HCT116 (cell line): ENCODE data around the gene KCNN3. TPM values are rescaled to one million over a fixed set of nuclear protein-coding genes. Genes with fewer than 3 reads are reported as not detected.

ENCODE experiments used
- ATAC-seq: fragments of 200-7000 bp; cut with Tn5 transposase; 2 replicates; pipeline ENCODE4 v1.9.1; 2020; ENCODE audit warnings: mild to moderate bottlenecking, moderate library complexity
- BruUV-seq: library from RNA; stranded (reverse); fragments of 400-500 nt; replicated peaks from 2 replicates; lab custom pipeline; 2021; lab: Mats Ljungman, UMichigan
- CTCF ChIA-PET: fragments of 300-600 bp; sonication (Branson Sonifier 250); formaldehyde crosslinking; loops from one replicate; lab custom pipeline; 2021; ENCODE audit warnings: antibody characterized with exemption; lab: Charles Lee
- POLR2A ChIA-PET: fragments of 300-600, 350-600 bp; sonication (Branson Sonifier 250); formaldehyde crosslinking; loops from one replicate; lab custom pipeline; 2021; ENCODE audit warnings: antibody characterized with exemption; lab: Charles Lee
- RAD21 ChIA-PET, 2 experiments: fragments of 300-600 bp; sonication (Branson Sonifier 250); formaldehyde crosslinking; loops; one replicate each; lab custom pipeline; 2023; ENCODE audit warnings: low total read pairs in 2 of 2; ENCODE audit not compliant: uncharacterized antibody in 2 of 2, unreplicated experiment in 2 of 2, low non-redundant PET in 1 of 2; lab: Charles Lee
- DNase-seq: peaks from one replicate; pipeline ENCODE4 v3.0.0-alpha.2; 2010; ENCODE audit warnings: low read depth, low spot score
- H2AFZ ChIP-seq: fragments of 200-600 bp; shearing (Covaris generic), sonication (generic); 2 replicates; pipeline ENCODE4 v1.6.1; 2017; ENCODE audit warnings: low read depth, mixed run types, mixed read lengths, antibody characterized with exemption, low read length; ENCODE audit not compliant: poor library complexity, severe bottlenecking
- H3K27ac ChIP-seq: 2 replicates; pipeline ENCODE4 v1.5.1; 2012; ENCODE audit warnings: low read depth, low read length
- H3K27me3 ChIP-seq: fragments of 200-600 bp; sonication (generic); 2 replicates; pipeline ENCODE4 v1.6.1; 2016; ENCODE audit warnings: mixed run types, low read length, mixed read lengths; ENCODE audit not compliant: insufficient read depth
- H3K36me3 ChIP-seq, 2 experiments: fragments of 200-500 bp in 1 of 2; fragments of 200-600 bp in 1 of 2; sonication (Bioruptor generic) in 1 of 2; sonication (generic) in 1 of 2; 2 replicates each; pipeline versions ENCODE4 v1.5.1 to v1.6.1; 2014 to 2016; ENCODE audit warnings: low read length in 2 of 2, inconsistent platforms in 1 of 2, mixed read lengths in 1 of 2, mixed run types in 1 of 2; ENCODE audit not compliant: insufficient read depth in 2 of 2, control insufficient read depth in 1 of 2
- H3K4me1 ChIP-seq, 2 experiments: fragments of 200-600 bp in 1 of 2; sonication (generic) in 1 of 2; 2 replicates each; pipeline versions ENCODE4 v1.5.1 to v1.6.1; 2012 to 2017; ENCODE audit warnings: low read length in 2 of 2, inconsistent platforms in 1 of 2, mild to moderate bottlenecking in 1 of 2, mixed read lengths in 1 of 2, mixed run types in 1 of 2, moderate library complexity in 1 of 2; ENCODE audit not compliant: insufficient read depth in 2 of 2, control insufficient read depth in 1 of 2
- H3K4me2 ChIP-seq: fragments of 200-600 bp; sonication (generic); 2 replicates; pipeline ENCODE4 v1.6.1; 2017; ENCODE audit warnings: mixed run types, low read length, mixed read lengths
- H3K4me3 ChIP-seq, 2 experiments: fragments of 200-600 bp in 1 of 2; sonication (generic) in 1 of 2; replicated peaks in 1 of 2; 2 replicates each; pipeline ENCODE4 v1.5.1; 2011 to 2016; ENCODE audit warnings: low read length in 2 of 2, control low read depth in 1 of 2, low read depth in 1 of 2, mild to moderate bottlenecking in 1 of 2, mixed read lengths in 1 of 2, mixed run types in 1 of 2
- H3K79me2 ChIP-seq: fragments of 200-600 bp; sonication (generic); 2 replicates; pipeline ENCODE4 v1.6.1; 2017; ENCODE audit warnings: mild to moderate bottlenecking, mixed run types, low read length, moderate library complexity, mixed read lengths; ENCODE audit not compliant: insufficient read depth
- H3K9ac ChIP-seq: fragments of 200-600 bp; sonication (generic); 2 replicates; pipeline ENCODE4 v1.6.1; 2016; ENCODE audit warnings: low read length, mixed read lengths
- H3K9me2 ChIP-seq: fragments of 200-600 bp; sonication (generic), shearing (Covaris generic); 2 replicates; pipeline ENCODE4 v1.6.1; 2017; ENCODE audit warnings: mixed run types, mild to moderate bottlenecking, moderate library complexity; ENCODE audit not compliant: insufficient read depth
- H3K9me3 ChIP-seq, 2 experiments: fragments of 200-500 bp in 1 of 2; fragments of 200-600 bp in 1 of 2; sonication (Bioruptor generic) in 1 of 2; sonication (generic) in 1 of 2; 2 replicates each; pipeline ENCODE4 v1.6.1; 2014 to 2017; ENCODE audit warnings: low read length in 2 of 2, mixed read lengths in 2 of 2, inconsistent platforms in 1 of 2, low read depth in 1 of 2, mild to moderate bottlenecking in 1 of 2, mixed run types in 1 of 2, moderate library complexity in 1 of 2; ENCODE audit not compliant: control insufficient read depth in 1 of 2, insufficient read depth in 1 of 2
- H4K20me1 ChIP-seq: fragments of 200-600 bp; sonication (generic), shearing (Covaris generic); 2 replicates; pipeline ENCODE4 v1.6.1; 2017; ENCODE audit warnings: mixed run types, mild to moderate bottlenecking, moderate library complexity; ENCODE audit not compliant: insufficient read depth
- CBX3 ChIP-seq: IDR thresholded peaks from 2 replicates; pipeline ENCODE4 v1.6.1; 2012; ENCODE audit warnings: low read depth
- EGR1 ChIP-seq: IDR thresholded peaks from 2 replicates; pipeline ENCODE4 v1.6.1; 2012; ENCODE audit warnings: low read depth
- ELF1 ChIP-seq: IDR thresholded peaks from 2 replicates; pipeline ENCODE4 v1.6.1; 2012; ENCODE audit warnings: low read depth, borderline replicate concordance
- EZH2 ChIP-seq: fragments of 200-600 bp; sonication (generic); IDR thresholded peaks from 2 replicates; pipeline ENCODE4 v1.6.1; 2017; ENCODE audit warnings: antibody characterized with exemption, mixed run types
- FOSL1 ChIP-seq: IDR thresholded peaks from 2 replicates; pipeline ENCODE4 v1.6.1; 2012; ENCODE audit warnings: low read depth
- JUND ChIP-seq: IDR thresholded peaks from 2 replicates; pipeline ENCODE4 v1.6.1; 2012
- POLR2AphosphoS5 ChIP-seq: IDR thresholded peaks from 2 replicates; pipeline ENCODE4 v1.6.1; 2011; ENCODE audit warnings: mild to moderate bottlenecking, low read depth, low read length, moderate library complexity
- RAD21 ChIP-seq: IDR thresholded peaks from 2 replicates; pipeline ENCODE4 v1.6.1; 2012; ENCODE audit warnings: low read depth, mild to moderate bottlenecking
- SIN3A ChIP-seq: IDR thresholded peaks from 2 replicates; pipeline ENCODE4 v1.6.1; 2012; ENCODE audit warnings: low read depth
- SP1 ChIP-seq: IDR thresholded peaks from 2 replicates; pipeline ENCODE4 v1.6.1; 2012; ENCODE audit warnings: low read depth
- SRF ChIP-seq: IDR thresholded peaks from 2 replicates; pipeline ENCODE4 v1.6.1; 2012; ENCODE audit warnings: low read depth
- YY1 ChIP-seq: IDR thresholded peaks from 2 replicates; pipeline ENCODE4 v1.6.1; 2011; ENCODE audit warnings: low read length, low read depth, moderate library complexity, mild to moderate bottlenecking; ENCODE audit not compliant: insufficient replicate concordance; ENCODE audit errors: extremely low read depth
- intact Hi-C: fragments of 100-400 bp; cut with micrococcal nuclease; formaldehyde crosslinking; loops from 2 replicates; pipeline ENCODE4 v1.10.0; 2022
- total RNA-seq: library from RNA; stranded (reverse); gene quantifications from one replicate; pipeline ENCODE4 v1.2.1, GENCODE V29; 2021; ENCODE audit not compliant: unreplicated experiment
- TF ChIP-seq, protein P1 (sequence below): IDR thresholded peaks from 2 replicates; pipeline ENCODE4 v1.6.1; 2012
- TF ChIP-seq, protein P2 (sequence below): IDR thresholded peaks from 2 replicates; pipeline ENCODE4 v1.6.1; 2011; ENCODE audit warnings: mild to moderate bottlenecking, low read length, moderate library complexity; ENCODE audit not compliant: insufficient replicate concordance; ENCODE audit errors: extremely low read depth
- TF ChIP-seq, protein P3 (sequence below), 3 experiments: fragments of 200-600 bp in 1 of 3; sonication (generic) in 1 of 3; IDR thresholded peaks in 2 of 3; conservative IDR thresholded peaks in 1 of 3; 2 replicates each; pipeline ENCODE4 v1.5.1; 2012 to 2017; ENCODE audit warnings: low read depth in 2 of 3, low read length in 2 of 3, antibody characterized with exemption in 1 of 3, borderline replicate concordance in 1 of 3, control low read depth in 1 of 3, mild to moderate bottlenecking in 1 of 3, mixed read lengths in 1 of 3, mixed run types in 1 of 3, moderate library complexity in 1 of 3; ENCODE audit not compliant: insufficient read depth in 1 of 3

The KCNN3 gene
- total RNA-seq, 1 experiment from 2014 or later: 1.1 TPM

DNA sequence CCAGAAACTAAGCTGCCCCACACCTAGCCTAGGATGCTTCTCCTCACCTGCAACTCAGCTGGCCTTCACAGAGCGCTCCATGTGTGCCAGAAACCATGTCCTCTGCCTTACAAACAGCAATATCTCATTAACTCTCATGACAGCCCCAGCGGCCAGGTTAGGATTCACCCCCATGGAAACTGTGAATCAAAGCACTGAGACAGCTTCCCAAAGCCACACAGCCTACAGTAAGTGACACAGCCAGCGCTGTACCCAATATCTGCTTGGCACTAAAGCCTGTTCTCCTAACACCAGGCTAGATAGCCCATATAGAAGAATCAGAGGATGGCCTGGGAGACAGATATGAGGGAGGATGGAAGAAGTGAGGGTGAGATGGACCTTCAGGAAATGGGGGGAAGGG, 13.5 kb downstream of the KCNN3 start:
- no peak overlapping the region for H2AFZ ChIP-seq
- ATAC-seq (no peak), DNase-seq (no peak)
- H4K20me1 ChIP-seq: no peaks in the 10 kb centered on the region
- H3K9ac ChIP-seq: no peak overlapping the region
- ChIA-PET POLR2A (no interaction called here), RAD21 (no interaction called here), CTCF (no interaction called here)
- H3K4me2 ChIP-seq: no peak overlapping the region
- no peaks in the 10 kb centered on the region for H3K36me3 ChIP-seq
- H3K79me2 ChIP-seq: no peaks in the 10 kb centered on the region
- no peak for TF ChIP-seq JUND
- TF ChIP-seq SIN3A: no peak
- TF ChIP-seq, protein P1, sequence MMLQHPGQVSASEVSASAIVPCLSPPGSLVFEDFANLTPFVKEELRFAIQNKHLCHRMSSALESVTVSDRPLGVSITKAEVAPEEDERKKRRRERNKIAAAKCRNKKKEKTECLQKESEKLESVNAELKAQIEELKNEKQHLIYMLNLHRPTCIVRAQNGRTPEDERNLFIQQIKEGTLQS: no peak
- TF ChIP-seq YY1: no peak
- TF ChIP-seq SRF: no peak
- TF ChIP-seq SP1: no peak
- TF ChIP-seq POLR2AphosphoS5: no peak
- no peak for TF ChIP-seq FOSL1
- no peak for TF ChIP-seq RAD21
- TF ChIP-seq EGR1: no peak
- no peak for TF ChIP-seq CBX3
- no peak for TF ChIP-seq ELF1
- TF ChIP-seq, protein P2, sequence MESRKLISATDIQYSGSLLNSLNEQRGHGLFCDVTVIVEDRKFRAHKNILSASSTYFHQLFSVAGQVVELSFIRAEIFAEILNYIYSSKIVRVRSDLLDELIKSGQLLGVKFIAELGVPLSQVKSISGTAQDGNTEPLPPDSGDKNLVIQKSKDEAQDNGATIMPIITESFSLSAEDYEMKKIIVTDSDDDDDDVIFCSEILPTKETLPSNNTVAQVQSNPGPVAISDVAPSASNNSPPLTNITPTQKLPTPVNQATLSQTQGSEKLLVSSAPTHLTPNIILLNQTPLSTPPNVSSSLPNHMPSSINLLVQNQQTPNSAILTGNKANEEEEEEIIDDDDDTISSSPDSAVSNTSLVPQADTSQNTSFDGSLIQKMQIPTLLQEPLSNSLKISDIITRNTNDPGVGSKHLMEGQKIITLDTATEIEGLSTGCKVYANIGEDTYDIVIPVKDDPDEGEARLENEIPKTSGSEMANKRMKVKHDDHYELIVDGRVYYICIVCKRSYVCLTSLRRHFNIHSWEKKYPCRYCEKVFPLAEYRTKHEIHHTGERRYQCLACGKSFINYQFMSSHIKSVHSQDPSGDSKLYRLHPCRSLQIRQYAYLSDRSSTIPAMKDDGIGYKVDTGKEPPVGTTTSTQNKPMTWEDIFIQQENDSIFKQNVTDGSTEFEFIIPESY: no peak
- TF ChIP-seq EZH2: no peak
- TF ChIP-seq, protein P3, sequence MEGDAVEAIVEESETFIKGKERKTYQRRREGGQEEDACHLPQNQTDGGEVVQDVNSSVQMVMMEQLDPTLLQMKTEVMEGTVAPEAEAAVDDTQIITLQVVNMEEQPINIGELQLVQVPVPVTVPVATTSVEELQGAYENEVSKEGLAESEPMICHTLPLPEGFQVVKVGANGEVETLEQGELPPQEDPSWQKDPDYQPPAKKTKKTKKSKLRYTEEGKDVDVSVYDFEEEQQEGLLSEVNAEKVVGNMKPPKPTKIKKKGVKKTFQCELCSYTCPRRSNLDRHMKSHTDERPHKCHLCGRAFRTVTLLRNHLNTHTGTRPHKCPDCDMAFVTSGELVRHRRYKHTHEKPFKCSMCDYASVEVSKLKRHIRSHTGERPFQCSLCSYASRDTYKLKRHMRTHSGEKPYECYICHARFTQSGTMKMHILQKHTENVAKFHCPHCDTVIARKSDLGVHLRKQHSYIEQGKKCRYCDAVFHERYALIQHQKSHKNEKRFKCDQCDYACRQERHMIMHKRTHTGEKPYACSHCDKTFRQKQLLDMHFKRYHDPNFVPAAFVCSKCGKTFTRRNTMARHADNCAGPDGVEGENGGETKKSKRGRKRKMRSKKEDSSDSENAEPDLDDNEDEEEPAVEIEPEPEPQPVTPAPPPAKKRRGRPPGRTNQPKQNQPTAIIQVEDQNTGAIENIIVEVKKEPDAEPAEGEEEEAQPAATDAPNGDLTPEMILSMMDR (IDR thresholded peaks at IDR 0.05 in 2 of 3, conservative IDR thresholded peaks at IDR 0.05 in 1 of 3; ENCODE audit: borderline replicate concordance in 1 of 3, insufficient read depth in 1 of 3, low read depth in 2 of 3, low read length in 2 of 3): no peak
- intact Hi-C loops: no loop called here
- no peaks in the 10 kb centered on the region for H3K27me3 ChIP-seq
- no peak overlapping the region for H3K27ac ChIP-seq
- no peak overlapping the region for H3K4me3 ChIP-seq
- BruUV-seq: no TSS peak
- H3K4me1 ChIP-seq: 0 out of 4 replicates have a peak, but pooled peaks cover 0 to 8% of the 10 kb centered on the region in 2 experiments
- no peaks in the 10 kb centered on the region for H3K9me3 ChIP-seq
- H3K9me2 ChIP-seq: no peaks in the 10 kb centered on the region
